ENCODE data around the gene TTI1.

TTI1 gene

GRCh38 chr20:38036366-38036765, 3.1 kb upstream of the TTI1 start:
- Histone ChIP-seq H3K36me3 (ENCODE audit: insufficient read depth, low read length) (peaks cover 56% of the 10 kb centered on the region), H3K27me3 (ENCODE audit: insufficient read depth, low read length) (no peaks in the 10 kb centered on the region), H3K9ac (ENCODE audit: low read length) (no peak overlapping the region), H3K79me2 (ENCODE audit: insufficient read depth, low read length) (peaks cover 85% of the 10 kb centered on the region), H2AFZ (ENCODE audit: low read length) (no peak overlapping the region), H3F3A (ENCODE audit: insufficient read depth, low read length) (no peaks in the 10 kb centered on the region), H3K4me1 (ENCODE audit: insufficient read depth, low read length, severe bottlenecking) (peaks cover 54% of the 10 kb centered on the region), H3K4me3 (ENCODE audit: low read depth, low read length, poor library complexity, severe bottlenecking) (no peak overlapping the region), H3K9me3 (ENCODE audit: low read length) (no peaks in the 10 kb centered on the region), H4K20me1 (ENCODE audit: insufficient read depth, low read length) (no peaks in the 10 kb centered on the region), H3K4me2 (ENCODE audit: low read length) (peak overlapping the region; percentile 47), H3K9me2 (ENCODE audit: low read depth, low read length) (no peaks in the 10 kb centered on the region), H3K27ac (ENCODE audit: low read depth, low read length, poor library complexity, severe bottlenecking) (no peak overlapping the region)
- TF ChIP-seq EZH2 (IDR thresholded peaks at IDR 0.05; ENCODE audit: borderline replicate concordance, low read length) (no peak), CTCF (IDR thresholded peaks at IDR 0.05; ENCODE audit: low read length) (no peak)

DNA sequence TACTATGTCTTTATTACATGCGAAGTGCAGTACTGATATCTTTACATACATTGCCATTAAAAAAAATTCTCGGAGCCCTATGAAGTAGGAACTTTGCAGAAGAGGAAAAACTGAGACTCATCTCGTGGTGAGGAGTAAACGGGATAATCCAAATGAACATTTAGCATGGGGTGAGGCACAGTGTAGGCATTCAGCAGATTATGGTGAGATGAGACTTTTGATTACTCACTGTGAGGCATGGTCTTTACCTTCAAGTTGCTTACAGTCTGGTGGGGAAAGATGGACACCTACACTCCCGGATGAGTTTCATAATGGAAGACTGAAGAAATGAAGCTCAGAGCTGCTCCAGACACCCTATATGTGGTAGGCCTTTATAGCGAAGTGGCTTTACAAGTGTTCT, 1.7 kb upstream of the TTI1 start:
- Histone ChIP-seq H3K9me3 (ENCODE audit: low read length) (no peaks in the 10 kb centered on the region), H3K79me2 (ENCODE audit: insufficient read depth, low read length) (peaks cover 87% of the 10 kb centered on the region), H2AFZ (ENCODE audit: low read length) (no peak overlapping the region), H3K9me2 (ENCODE audit: low read depth, low read length) (no peaks in the 10 kb centered on the region), H4K20me1 (ENCODE audit: insufficient read depth, low read length) (no peaks in the 10 kb centered on the region), H3K4me3 (ENCODE audit: low read depth, low read length, poor library complexity, severe bottlenecking) (peak overlapping the region; percentile 94), H3K36me3 (ENCODE audit: insufficient read depth, low read length) (peaks cover 47% of the 10 kb centered on the region), H3F3A (ENCODE audit: insufficient read depth, low read length) (no peaks in the 10 kb centered on the region), H3K27ac (ENCODE audit: low read depth, low read length, poor library complexity, severe bottlenecking) (peak overlapping the region; percentile 83), H3K4me2 (ENCODE audit: low read length) (peak overlapping the region; percentile 95), H3K4me1 (ENCODE audit: insufficient read depth, low read length, severe bottlenecking) (peaks cover 64% of the 10 kb centered on the region), H3K27me3 (ENCODE audit: insufficient read depth, low read length) (no peaks in the 10 kb centered on the region), H3K9ac (ENCODE audit: low read length) (peak overlapping the region; percentile 91)
- TF ChIP-seq EZH2 (IDR thresholded peaks at IDR 0.05; ENCODE audit: borderline replicate concordance, low read length) (no peak), CTCF (IDR thresholded peaks at IDR 0.05; ENCODE audit: low read length) (no peak)

GRCh38 chr20:38034108-38034649, 923 bp upstream of the TTI1 start:
- Histone ChIP-seq H3K27me3 (ENCODE audit: insufficient read depth, low read length) (no peaks in the 10 kb centered on the region), H4K20me1 (ENCODE audit: insufficient read depth, low read length) (no peaks in the 10 kb centered on the region), H3K9me2 (ENCODE audit: low read depth, low read length) (no peaks in the 10 kb centered on the region), H3K4me2 (ENCODE audit: low read length) (peak overlapping the region; percentile 95), H3K9me3 (ENCODE audit: low read length) (peaks cover 5% of the 10 kb centered on the region), H3K4me3 (ENCODE audit: low read depth, low read length, poor library complexity, severe bottlenecking) (peak overlapping the region; percentile 94), H3K79me2 (ENCODE audit: insufficient read depth, low read length) (peaks cover 89% of the 10 kb centered on the region), H3K36me3 (ENCODE audit: insufficient read depth, low read length) (peaks cover 47% of the 10 kb centered on the region), H3K27ac (ENCODE audit: low read depth, low read length, poor library complexity, severe bottlenecking) (peak overlapping the region; percentile 83), H2AFZ (ENCODE audit: low read length) (no peak overlapping the region), H3K4me1 (ENCODE audit: insufficient read depth, low read length, severe bottlenecking) (peaks cover 64% of the 10 kb centered on the region), H3F3A (ENCODE audit: insufficient read depth, low read length) (no peaks in the 10 kb centered on the region), H3K9ac (ENCODE audit: low read length) (peak overlapping the region; percentile 91)
- no peak for TF ChIP-seq CTCF (IDR thresholded peaks at IDR 0.05; ENCODE audit: low read length)
- TF ChIP-seq EZH2 (IDR thresholded peaks at IDR 0.05; ENCODE audit: borderline replicate concordance, low read length) = no peak
